ENCODE measurements around the gene CLDN4. TPM values are rescaled to one million over a fixed set of nuclear protein-coding genes. Genes with fewer than 3 reads are reported as not detected.

Gene CLDN4
- polyA plus RNA-seq, 1 of the 3 experiments (the other 2 are of a cell fraction), result 5.9 TPM

GRCh38 chr7:73864981-73865711 lies 34.4 kb downstream of the CLDN4 start (continued):
- TF ChIP-seq CTCF (IDR thresholded peaks at IDR 0.05), result 0 out of 2 replicates have a peak, but pooled peaks have one; percentile 4

- POLR2A ChIA-PET, result interaction anchor here (1.1 to 1.5 kb wide), 2 partner anchors 161 to 178 kb away, joined by 3 to 5 read pairs; no protein-coding TSS in a partner anchor
- no peak for TF ChIP-seq REST (IDR thresholded peaks at IDR 0.05; ENCODE audit: low read depth, low read length)
- TF ChIP-seq GATA2 (CRISPR knock-in tag; IDR thresholded peaks at IDR 0.05), result peak; percentile 83
- TF ChIP-seq RXRA (IDR thresholded peaks at IDR 0.05; ENCODE audit: borderline replicate concordance, low read depth), result no peak
- TF ChIP-seq SMC3 (IDR thresholded peaks at IDR 0.05; ENCODE audit: low read depth, low read length), result peak; percentile 92
- no peak for TF ChIP-seq NFIC (IDR thresholded peaks at IDR 0.05; ENCODE audit: borderline replicate concordance)
- TF ChIP-seq EP300 (IDR thresholded peaks at IDR 0.05; ENCODE audit: borderline replicate concordance in 1 of 2, low read depth in 1 of 2, low read length in 1 of 2), result peak in 1 of 2 experiments; percentile 62; a peak in 1 of 4 replicates
- TF ChIP-seq GABPA (IDR thresholded peaks at IDR 0.05; ENCODE audit: low read depth), result no peak
- no peak for TF ChIP-seq ELF1 (IDR thresholded peaks at IDR 0.05)
- no peak for TF ChIP-seq MEF2A (IDR thresholded peaks at IDR 0.05; ENCODE audit: borderline replicate concordance, low read depth)
- TF ChIP-seq CTCF (IDR thresholded peaks at IDR 0.05), result peak; percentile 95
- TF ChIP-seq RCOR1 (IDR thresholded peaks at IDR 0.05; ENCODE audit: low read length), result peak; percentile 38
- TF ChIP-seq TCF12 (IDR thresholded peaks at IDR 0.05), result no peak
- no peak for TF ChIP-seq SIN3A (IDR thresholded peaks at IDR 0.05; ENCODE audit: borderline replicate concordance, low read depth, low read length)
- TF ChIP-seq RAD21 (IDR thresholded peaks at IDR 0.05; ENCODE audit: low read length), result peak; percentile 96
- no peak for TF ChIP-seq TEAD4 (IDR thresholded peaks at IDR 0.05; ENCODE audit: borderline replicate concordance, insufficient read depth)
- no peak for TF ChIP-seq YY1 (IDR thresholded peaks at IDR 0.05; ENCODE audit: low read depth)
- no peak for TF ChIP-seq USF2 (IDR thresholded peaks at IDR 0.05; ENCODE audit: borderline replicate concordance, low read depth, low read length)
- no peak for TF ChIP-seq IRF3 (IDR thresholded peaks at IDR 0.05; ENCODE audit: low read depth, low read length)
- TF ChIP-seq TAF1 (IDR thresholded peaks at IDR 0.05; ENCODE audit: borderline replicate concordance, low read depth, low read length), result no peak
These were observed 35.1 kb downstream of the CLDN4 start for GRCh38 chr7:73865738-73866445.

More at GRCh38 chr7:73865738-73866445, 35.1 kb downstream of the CLDN4 start:
- Histone ChIP-seq H3K9me3 (no peaks in the 10 kb centered on the region), H4K20me1 (ENCODE audit: insufficient read depth) (no peaks in the 10 kb centered on the region), H3K9me2 (no peaks in the 10 kb centered on the region), H3K36me3 (replicated peaks in 1 of 2; ENCODE audit: control insufficient read depth in 1 of 2, insufficient read depth in 2 of 2, low read length in 1 of 2) (no peaks in the 10 kb centered on the region), H3K79me2 (ENCODE audit: insufficient read depth) (no peaks in the 10 kb centered on the region), H3K27ac (ENCODE audit: low read depth in 2 of 2, low read length in 1 of 2) (peak overlapping the region in 1 of 2 experiments; percentile 91; a peak in 2 of 4 replicates), H2AFZ (ENCODE audit: low read depth) (no peak overlapping the region), H3K9ac (no peak overlapping the region), H3F3A (replicated peaks; ENCODE audit: insufficient read depth) (no peaks in the 10 kb centered on the region), H3K27me3 (ENCODE audit: insufficient read depth) (no peaks in the 10 kb centered on the region), H3K4me1 (ENCODE audit: control insufficient read depth in 1 of 2, insufficient read depth in 2 of 2, low read depth in 1 of 2, low read length in 1 of 2) (peaks cover 0 to 35% of the 10 kb centered on the region in 2 experiments; a peak in 1 of 4 replicates), H3K4me3 (ENCODE audit: low read depth in 2 of 2, low read length in 1 of 2) (no peak overlapping the region), H3K4me2 (no peak overlapping the region)
- WGBS (ENCODE audit: low lambda C conversion rate), result 67% methylated on average over 6 of the region's 6 CpGs
- CTCF ChIA-PET, result interaction anchor here (0.7 to 4.5 kb wide), 36 partner anchors 11 to 547 kb away, joined by 3 to 33 read pairs (median 4); partner anchors contain the start of genes EIF4H, ELN, LIMK1 and RFC2
- DNase-seq, result peak; percentile 85
